ENCODE data around the gene CUL1.

Gene CUL1

GRCh38 chr7:148695953-148696352 lies 2.8 kb upstream of the CUL1 start:
- H3K27ac ChIP-seq (ENCODE audit: low read depth, low read length) = no peak overlapping the region
- no peak for TF ChIP-seq CTCF (IDR thresholded peaks at IDR 0.05; ENCODE audit: low read depth, low read length, poor library complexity, severe bottlenecking)
- no peak for TF ChIP-seq EZH2phosphoT487 (IDR thresholded peaks at IDR 0.05; ENCODE audit: borderline replicate concordance, low read length)
- H3K79me2 ChIP-seq (ENCODE audit: control insufficient read depth, low read length) = peaks cover 32% of the 10 kb centered on the region
- no peak overlapping the region for H3K4me2 ChIP-seq (ENCODE audit: low read length)
- H3K9me2 ChIP-seq (replicated peaks; ENCODE audit: control insufficient read depth, low read length) = no peaks in the 10 kb centered on the region
- H3K36me3 ChIP-seq (ENCODE audit: control insufficient read depth, low read length) = peaks cover 20% of the 10 kb centered on the region
- peaks cover 9% of the 10 kb centered on the region for H4K20me1 ChIP-seq (ENCODE audit: control insufficient read depth, insufficient read depth, low read depth, low read length)
- peaks cover 24% of the 10 kb centered on the region for H3K4me1 ChIP-seq (ENCODE audit: control insufficient read depth, low read length)
- no peaks in the 10 kb centered on the region for H3K27me3 ChIP-seq (ENCODE audit: control insufficient read depth, low read length)
- no peaks in the 10 kb centered on the region for H3K9me3 ChIP-seq (ENCODE audit: control insufficient read depth, insufficient read depth, low read length)
- H3K4me3 ChIP-seq (ENCODE audit: low read length) = no peak overlapping the region
- peaks cover 9% of the 10 kb centered on the region for H3F3A ChIP-seq (ENCODE audit: control insufficient read depth, insufficient read depth)

- no peak overlapping the region for H3K4me3 ChIP-seq (ENCODE audit: low read length)
Observed at GRCh38 chr7:148696787-148697186, 1.9 kb upstream of the CUL1 start.

GRCh38 chr7:148697256-148698006 lies 1.3 kb upstream of the CUL1 start:
- no peak for TF ChIP-seq CTCF (IDR thresholded peaks at IDR 0.05; ENCODE audit: low read depth, low read length, poor library complexity, severe bottlenecking)
- H3K9me3 ChIP-seq (ENCODE audit: control insufficient read depth, insufficient read depth, low read length) = no peaks in the 10 kb centered on the region
- peaks cover 9% of the 10 kb centered on the region for H3F3A ChIP-seq (ENCODE audit: control insufficient read depth, insufficient read depth)
- H3K9me2 ChIP-seq (replicated peaks; ENCODE audit: control insufficient read depth, low read length) = no peaks in the 10 kb centered on the region
- peaks cover 47% of the 10 kb centered on the region for H3K79me2 ChIP-seq (ENCODE audit: control insufficient read depth, low read length)
- H3K36me3 ChIP-seq (ENCODE audit: control insufficient read depth, low read length) = peaks cover 27% of the 10 kb centered on the region
- H3K27ac ChIP-seq (ENCODE audit: low read depth, low read length) = peak overlapping the region; percentile 75
- peak overlapping the region; percentile 81 for H3K4me3 ChIP-seq (ENCODE audit: low read length)
- H3K4me1 ChIP-seq (ENCODE audit: control insufficient read depth, low read length) = peaks cover 38% of the 10 kb centered on the region
- H3K4me2 ChIP-seq (ENCODE audit: low read length) = peak overlapping the region; percentile 95
- H4K20me1 ChIP-seq (ENCODE audit: control insufficient read depth, insufficient read depth, low read depth, low read length) = peaks cover 23% of the 10 kb centered on the region
- H3K27me3 ChIP-seq (ENCODE audit: control insufficient read depth, low read length) = no peaks in the 10 kb centered on the region

More at GRCh38 chr7:148696787-148697186, 1.9 kb upstream of the CUL1 start:
- H3F3A ChIP-seq (ENCODE audit: control insufficient read depth, insufficient read depth) = peaks cover 9% of the 10 kb centered on the region
- H3K9me3 ChIP-seq (ENCODE audit: control insufficient read depth, insufficient read depth, low read length) = no peaks in the 10 kb centered on the region
- H3K79me2 ChIP-seq (ENCODE audit: control insufficient read depth, low read length) = peaks cover 41% of the 10 kb centered on the region
- peaks cover 32% of the 10 kb centered on the region for H3K4me1 ChIP-seq (ENCODE audit: control insufficient read depth, low read length)
- H3K9me2 ChIP-seq (replicated peaks; ENCODE audit: control insufficient read depth, low read length) = no peaks in the 10 kb centered on the region
- TF ChIP-seq EZH2phosphoT487 (IDR thresholded peaks at IDR 0.05; ENCODE audit: borderline replicate concordance, low read length) (no peak), CTCF (IDR thresholded peaks at IDR 0.05; ENCODE audit: low read depth, low read length, poor library complexity, severe bottlenecking) (no peak)
- peaks cover 17% of the 10 kb centered on the region for H4K20me1 ChIP-seq (ENCODE audit: control insufficient read depth, insufficient read depth, low read depth, low read length)
- H3K27ac ChIP-seq (ENCODE audit: low read depth, low read length) = no peak overlapping the region
- peaks cover 23% of the 10 kb centered on the region for H3K36me3 ChIP-seq (ENCODE audit: control insufficient read depth, low read length)
- no peaks in the 10 kb centered on the region for H3K27me3 ChIP-seq (ENCODE audit: control insufficient read depth, low read length)
- H3K4me2 ChIP-seq (ENCODE audit: low read length) = peak overlapping the region; percentile 95
